MCF 10A (cell line): ENCODE data around the gene HIPK1. TPM values are rescaled to one million over a fixed set of nuclear protein-coding genes. Genes with fewer than 3 reads are reported as not detected.

Experiments used
- BruUV-seq: library from RNA; stranded (reverse); fragments of 400-500 nt; replicated peaks from 2 replicates; lab custom pipeline; 2021; lab: Mats Ljungman, UMichigan
- CTCF ChIA-PET: fragments of 300-600 bp; sonication (Branson Sonifier 250); formaldehyde crosslinking; extraction: SDS; loops from one replicate; lab custom pipeline; 2021; ENCODE audit warnings: antibody characterized with exemption, inconsistent platforms; lab: Yijun Ruan, JAX
- POLR2A ChIA-PET: fragments of 300-600, 350-650 bp; sonication (Branson Sonifier 250); formaldehyde crosslinking; extraction: SDS; loops from one replicate; lab custom pipeline; 2020; ENCODE audit warnings: antibody characterized with exemption, inconsistent platforms; lab: Yijun Ruan, JAX
- DNase-seq: peaks from one replicate; pipeline ENCODE4 v3.0.0-alpha.2; 2018; ENCODE audit not compliant: unreplicated experiment
- H3K27ac Mint-ChIP-seq: one replicate; pipeline ENCODE4 v1.8.0; 2022; ENCODE audit warnings: mild to moderate bottlenecking, low read depth, mixed read lengths; ENCODE audit not compliant: unreplicated experiment
- H3K27me3 Mint-ChIP-seq: one replicate; pipeline ENCODE4 v1.8.0; 2022; ENCODE audit warnings: mixed read lengths; ENCODE audit not compliant: insufficient read depth, unreplicated experiment
- H3K36me3 Mint-ChIP-seq: one replicate; pipeline ENCODE4 v1.8.0; 2022; ENCODE audit warnings: mild to moderate bottlenecking, moderate library complexity, mixed read lengths; ENCODE audit not compliant: insufficient read depth, unreplicated experiment
- H3K4me1 Mint-ChIP-seq: one replicate; pipeline ENCODE4 v1.8.0; 2022; ENCODE audit warnings: mixed read lengths; ENCODE audit not compliant: insufficient read depth, unreplicated experiment
- H3K4me3 Mint-ChIP-seq: one replicate; pipeline ENCODE4 v1.8.0; 2022; ENCODE audit warnings: mild to moderate bottlenecking, moderate library complexity, mixed read lengths; ENCODE audit not compliant: unreplicated experiment
- H3K9me3 Mint-ChIP-seq: one replicate; pipeline ENCODE4 v1.8.0; 2022; ENCODE audit warnings: mixed read lengths; ENCODE audit not compliant: unreplicated experiment
- CTCF ChIP-seq: fragments of 200-600 bp; IDR thresholded peaks from one replicate; pipeline ENCODE4 v1.8.0; 2022; ENCODE audit warnings: antibody characterized with exemption, mild to moderate bottlenecking; ENCODE audit not compliant: unreplicated experiment
- intact Hi-C: fragments of 100-400 bp; cut with micrococcal nuclease; formaldehyde crosslinking; loops from 2 replicates; pipeline ENCODE4 v1.14.1; 2022
- total RNA-seq: library from RNA; stranded (reverse); gene quantifications from 2 replicates; pipeline ENCODE4 v1.2.3, GENCODE V29; 2022

Gene HIPK1
- total RNA-seq, 1 experiment from 2014 or later = 46.7 TPM

- TF ChIP-seq CTCF = no peak
- no TSS peak for BruUV-seq
- DNase-seq = no peak
- peaks cover 29% of the 10 kb centered on the region for H3K4me1 Mint-ChIP-seq
- intact Hi-C loops = no loop called here
- CTCF ChIA-PET = interaction anchor here (12.1 kb wide), 1 partner anchor 300 kb away, joined by 176 read pairs; no protein-coding TSS in a partner anchor
- H3K36me3 Mint-ChIP-seq = no peaks in the 10 kb centered on the region
- no peaks in the 10 kb centered on the region for H3K9me3 Mint-ChIP-seq
- H3K27me3 Mint-ChIP-seq = no peaks in the 10 kb centered on the region
- H3K27ac Mint-ChIP-seq = no peak overlapping the region
- POLR2A ChIA-PET = no interaction called here
- H3K4me3 Mint-ChIP-seq = peak overlapping the region; percentile 40
Measured at GRCh38 chr1:113982949-113983348, 53.8 kb downstream of the HIPK1 start.

GRCh38 chr1:113983391-113983790 is 54.3 kb downstream of the HIPK1 start:
- no TSS peak for BruUV-seq
- no peak for DNase-seq
- ChIA-PET CTCF (interaction anchor here (12.1 kb wide), 1 partner anchor 300 kb away, joined by 176 read pairs; no protein-coding TSS in a partner anchor), POLR2A (no interaction called here)
- Mint-ChIP-seq H3K4me3 (no peak overlapping the region), H3K36me3 (no peaks in the 10 kb centered on the region), H3K4me1 (peaks cover 29% of the 10 kb centered on the region), H3K9me3 (no peaks in the 10 kb centered on the region), H3K27me3 (no peaks in the 10 kb centered on the region), H3K27ac (no peak overlapping the region)
- no peak for TF ChIP-seq CTCF
- intact Hi-C loops = no loop called here

- ChIA-PET CTCF (interaction anchor here (12.1 kb wide), 1 partner anchor 299 kb away, joined by 176 read pairs; no protein-coding TSS in a partner anchor), POLR2A (interaction anchor here (0.7 kb wide), 1 partner anchor 334 kb away, joined by 3 read pairs; no protein-coding TSS in a partner anchor)
- no TSS peak for BruUV-seq
- Mint-ChIP-seq H3K36me3 (no peaks in the 10 kb centered on the region), H3K4me1 (peaks cover 29% of the 10 kb centered on the region), H3K9me3 (no peaks in the 10 kb centered on the region), H3K27me3 (no peaks in the 10 kb centered on the region), H3K4me3 (no peak overlapping the region), H3K27ac (no peak overlapping the region)
- intact Hi-C loops = no loop called here
- TF ChIP-seq CTCF = no peak
- DNase-seq = no peak
Measured at GRCh38 chr1:113983826-113984225, 54.7 kb downstream of the HIPK1 start.

GRCh38 chr1:113984710-113985109 is 55.6 kb downstream of the HIPK1 start:
- ChIA-PET CTCF (interaction anchor here (1.1 to 12.1 kb wide), 2 partner anchors 298 to 307 kb away, joined by 3 to 176 read pairs; no protein-coding TSS in a partner anchor), POLR2A (no interaction called here)
- DNase-seq = no peak
- intact Hi-C loops = no loop called here
- no TSS peak for BruUV-seq
- no peak for TF ChIP-seq CTCF
- no peaks in the 10 kb centered on the region for H3K27me3 Mint-ChIP-seq
- H3K9me3 Mint-ChIP-seq = no peaks in the 10 kb centered on the region
- no peaks in the 10 kb centered on the region for H3K36me3 Mint-ChIP-seq
- no peak overlapping the region for H3K4me3 Mint-ChIP-seq
- peaks cover 23% of the 10 kb centered on the region for H3K4me1 Mint-ChIP-seq
- no peak overlapping the region for H3K27ac Mint-ChIP-seq
